ENCODE measurements around the gene MAP2K1. TPM values are rescaled to one million over a fixed set of nuclear protein-coding genes. Genes with fewer than 3 reads are reported as not detected.

MAP2K1 gene
- total and polyA plus RNA-seq, 9 of the 15 experiments (the other 6 are each of a cell fraction or from before 2014, with no cell fraction given) = 7.5 to 58.3 (median 30.0) TPM

DNA sequence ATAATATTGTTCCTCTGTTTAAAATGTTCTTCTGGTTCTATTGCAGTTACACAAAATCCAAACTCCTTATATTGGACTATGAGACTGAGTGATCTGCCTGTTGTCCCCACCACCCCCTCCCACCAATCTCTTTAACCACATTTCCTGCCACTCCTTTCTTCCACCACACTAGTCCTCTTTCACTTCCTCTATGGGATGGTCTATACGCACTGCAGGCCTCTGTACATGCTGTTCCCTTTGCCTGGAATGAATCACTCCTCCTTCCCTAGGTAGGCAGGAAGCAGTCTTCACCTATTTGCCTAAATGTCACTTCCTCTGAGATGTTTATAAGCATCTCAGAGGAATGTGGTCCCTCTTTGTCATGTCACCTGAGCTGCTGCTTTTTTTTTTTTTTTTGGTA lies 4.0 kb downstream of the MAP2K1 start (continued):
- TF ChIP-seq, protein P1, sequence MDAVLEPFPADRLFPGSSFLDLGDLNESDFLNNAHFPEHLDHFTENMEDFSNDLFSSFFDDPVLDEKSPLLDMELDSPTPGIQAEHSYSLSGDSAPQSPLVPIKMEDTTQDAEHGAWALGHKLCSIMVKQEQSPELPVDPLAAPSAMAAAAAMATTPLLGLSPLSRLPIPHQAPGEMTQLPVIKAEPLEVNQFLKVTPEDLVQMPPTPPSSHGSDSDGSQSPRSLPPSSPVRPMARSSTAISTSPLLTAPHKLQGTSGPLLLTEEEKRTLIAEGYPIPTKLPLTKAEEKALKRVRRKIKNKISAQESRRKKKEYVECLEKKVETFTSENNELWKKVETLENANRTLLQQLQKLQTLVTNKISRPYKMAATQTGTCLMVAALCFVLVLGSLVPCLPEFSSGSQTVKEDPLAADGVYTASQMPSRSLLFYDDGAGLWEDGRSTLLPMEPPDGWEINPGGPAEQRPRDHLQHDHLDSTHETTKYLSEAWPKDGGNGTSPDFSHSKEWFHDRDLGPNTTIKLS (IDR thresholded peaks at IDR 0.05; ENCODE audit: borderline replicate concordance, low read depth) = no peak
- TF ChIP-seq BDP1 (IDR thresholded peaks at IDR 0.05; ENCODE audit: insufficient read depth, insufficient read length) (no peak), ZNF175 (CRISPR knock-in tag; IDR thresholded peaks at IDR 0.05; ENCODE audit: low read depth) (no peak), HMG20B (CRISPR knock-in tag; IDR thresholded peaks at IDR 0.05) (no peak), GABPA (tag; conservative IDR thresholded peaks at IDR 0.05; ENCODE audit: low read depth) (0 out of 2 replicates have a peak, but pooled peaks have one; percentile 25), SMAD4 (CRISPR knock-in tag; conservative IDR thresholded peaks at IDR 0.05) (no peak), HEY1 (CRISPR knock-in tag; IDR thresholded peaks at IDR 0.05; ENCODE audit: borderline replicate concordance) (no peak), BCOR (IDR thresholded peaks at IDR 0.05) (no peak), NCOA1 (IDR thresholded peaks at IDR 0.05; ENCODE audit: low read depth) (no peak), PML (IDR thresholded peaks at IDR 0.05; ENCODE audit: low read length) (no peak), ETV1 (tag; conservative IDR thresholded peaks at IDR 0.05; ENCODE audit: low read depth) (peak; percentile 48; the same call in 1 of the 2 replicates), ZFP30 (CRISPR knock-in tag; IDR thresholded peaks at IDR 0.05; ENCODE audit: borderline replicate concordance) (no peak), CHAMP1 (IDR thresholded peaks at IDR 0.05) (no peak), NFE2 (IDR thresholded peaks at IDR 0.05; ENCODE audit: low read depth) (no peak), AFF1 (IDR thresholded peaks at IDR 0.05; ENCODE audit: low read depth in 1 of 2, partially characterized antibody in 2 of 2) (no peak), PTRF (tag; IDR thresholded peaks at IDR 0.05) (no peak), ZNF277 (CRISPR knock-in tag; IDR thresholded peaks at IDR 0.05; ENCODE audit: borderline replicate concordance) (no peak), U2AF2 (optimal IDR thresholded peaks at IDR 0.05; ENCODE audit: low read depth, low read length) (no peak)
- TF ChIP-seq, protein P2, sequence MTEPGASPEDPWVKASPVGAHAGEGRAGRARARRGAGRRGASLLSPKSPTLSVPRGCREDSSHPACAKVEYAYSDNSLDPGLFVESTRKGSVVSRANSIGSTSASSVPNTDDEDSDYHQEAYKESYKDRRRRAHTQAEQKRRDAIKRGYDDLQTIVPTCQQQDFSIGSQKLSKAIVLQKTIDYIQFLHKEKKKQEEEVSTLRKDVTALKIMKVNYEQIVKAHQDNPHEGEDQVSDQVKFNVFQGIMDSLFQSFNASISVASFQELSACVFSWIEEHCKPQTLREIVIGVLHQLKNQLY (CRISPR knock-in tag; conservative IDR thresholded peaks at IDR 0.05) = no peak
